Measurements from ENCODE around the gene FST. TPM values are rescaled to one million over a fixed set of nuclear protein-coding genes. Genes with fewer than 3 reads are reported as not detected.

Gene FST
- total RNA-seq, 2 experiments from 2014 or later = 0.16 to 0.43 TPM

DNA sequence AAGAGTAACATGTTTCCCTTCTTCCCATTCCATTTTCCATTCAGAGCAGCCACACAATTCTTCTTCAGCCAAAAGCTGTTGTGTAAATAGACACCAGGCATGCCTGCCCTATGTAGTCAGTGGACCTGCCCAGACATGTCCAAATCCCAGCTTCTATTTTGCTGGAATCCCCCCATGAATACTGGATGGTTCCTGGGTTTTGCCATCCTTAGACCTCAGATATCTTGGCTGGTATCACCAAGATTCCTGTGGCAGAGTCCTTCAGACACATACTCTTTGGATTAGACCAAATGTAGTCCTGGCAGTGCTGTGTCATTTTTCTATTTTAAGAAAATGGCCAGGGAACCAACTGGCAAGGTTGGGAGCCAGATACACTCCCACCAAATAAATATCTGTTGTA lies 10.3 kb downstream of the FST start:
- TF ChIP-seq, protein P1, sequence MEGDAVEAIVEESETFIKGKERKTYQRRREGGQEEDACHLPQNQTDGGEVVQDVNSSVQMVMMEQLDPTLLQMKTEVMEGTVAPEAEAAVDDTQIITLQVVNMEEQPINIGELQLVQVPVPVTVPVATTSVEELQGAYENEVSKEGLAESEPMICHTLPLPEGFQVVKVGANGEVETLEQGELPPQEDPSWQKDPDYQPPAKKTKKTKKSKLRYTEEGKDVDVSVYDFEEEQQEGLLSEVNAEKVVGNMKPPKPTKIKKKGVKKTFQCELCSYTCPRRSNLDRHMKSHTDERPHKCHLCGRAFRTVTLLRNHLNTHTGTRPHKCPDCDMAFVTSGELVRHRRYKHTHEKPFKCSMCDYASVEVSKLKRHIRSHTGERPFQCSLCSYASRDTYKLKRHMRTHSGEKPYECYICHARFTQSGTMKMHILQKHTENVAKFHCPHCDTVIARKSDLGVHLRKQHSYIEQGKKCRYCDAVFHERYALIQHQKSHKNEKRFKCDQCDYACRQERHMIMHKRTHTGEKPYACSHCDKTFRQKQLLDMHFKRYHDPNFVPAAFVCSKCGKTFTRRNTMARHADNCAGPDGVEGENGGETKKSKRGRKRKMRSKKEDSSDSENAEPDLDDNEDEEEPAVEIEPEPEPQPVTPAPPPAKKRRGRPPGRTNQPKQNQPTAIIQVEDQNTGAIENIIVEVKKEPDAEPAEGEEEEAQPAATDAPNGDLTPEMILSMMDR (IDR thresholded peaks at IDR 0.05) = no peak
- ATAC-seq (no peak), DNase-seq (no peak)
- ChIA-PET CTCF (interaction anchor here (1.5 kb wide), 1 partner anchor 13 kb away, joined by 3 read pairs; no protein-coding TSS in a partner anchor), POLR2A (no interaction called here)
- no peaks in the 10 kb centered on the region for H3K4me1 Mint-ChIP-seq (ENCODE audit: low read depth)
- intact Hi-C loops (cut with micrococcal nuclease) = no loop called here
- no peaks in the 10 kb centered on the region for H3K9me3 Mint-ChIP-seq
- no peak overlapping the region for H3K4me3 Mint-ChIP-seq
- no peaks in the 10 kb centered on the region for H3K36me3 Mint-ChIP-seq (ENCODE audit: low read depth)
- H3K27ac Mint-ChIP-seq = no peak overlapping the region
- peaks cover 35% of the 10 kb centered on the region for H3K27me3 Mint-ChIP-seq

- ChIA-PET CTCF (no interaction called here), POLR2A (no interaction called here)
- no peak overlapping the region for H3K4me3 Mint-ChIP-seq
- H3K9me3 Mint-ChIP-seq = no peaks in the 10 kb centered on the region
- no peak for DNase-seq
- peaks cover 23% of the 10 kb centered on the region for H3K27me3 Mint-ChIP-seq
- H3K4me1 Mint-ChIP-seq (ENCODE audit: low read depth) = no peaks in the 10 kb centered on the region
- H3K27ac Mint-ChIP-seq = no peak overlapping the region
- ATAC-seq = no peak
- no peaks in the 10 kb centered on the region for H3K36me3 Mint-ChIP-seq (ENCODE audit: low read depth)
- TF ChIP-seq, protein P1 (IDR thresholded peaks at IDR 0.05) = no peak
- intact Hi-C loops (cut with micrococcal nuclease) = no loop called here
Measured at GRCh38 chr5:53501054-53501453, 20.6 kb downstream of the FST start.

DNA sequence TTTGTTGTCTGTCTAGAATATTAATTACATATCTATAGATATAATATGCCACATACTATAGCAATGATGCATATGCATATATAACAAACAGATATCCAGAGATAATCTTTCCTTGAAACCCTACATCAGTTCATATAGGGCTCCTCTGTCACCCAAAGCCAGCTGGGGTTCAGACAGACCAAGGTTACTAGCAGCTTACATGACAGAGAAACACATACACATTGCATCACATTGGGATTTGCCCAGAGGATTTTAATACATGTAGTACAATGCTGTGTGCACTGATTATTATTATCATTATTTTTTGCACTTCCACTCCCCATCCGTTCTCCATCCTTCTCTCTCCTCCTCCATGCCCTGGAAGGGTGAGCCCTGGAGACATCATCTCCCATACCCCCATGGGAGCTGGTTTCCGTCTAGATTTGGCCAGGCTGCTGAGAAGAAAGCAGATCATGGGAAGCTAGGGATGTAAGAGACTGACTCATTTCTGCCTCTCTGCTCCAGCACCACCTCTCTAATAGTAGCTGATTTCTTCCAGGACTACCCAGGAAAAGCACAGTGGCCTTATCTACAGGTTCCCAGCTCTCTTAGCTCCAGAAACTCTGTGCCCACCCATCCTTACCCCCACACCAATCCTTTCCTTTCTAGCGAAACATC lies 23.3 kb downstream of the FST start:
- H3K9me3 Mint-ChIP-seq = peaks cover 3% of the 10 kb centered on the region
- POLR2A ChIA-PET = no interaction called here
- ATAC-seq (no peak), DNase-seq (no peak)
- H3K27ac Mint-ChIP-seq = no peak overlapping the region
- no peaks in the 10 kb centered on the region for H3K4me1 Mint-ChIP-seq (ENCODE audit: low read depth)
- no peaks in the 10 kb centered on the region for H3K36me3 Mint-ChIP-seq (ENCODE audit: low read depth)
- intact Hi-C loops (cut with micrococcal nuclease) = no loop called here
- H3K27me3 Mint-ChIP-seq = peaks cover 17% of the 10 kb centered on the region
- CTCF ChIA-PET = no interaction called here
- TF ChIP-seq, protein P1 (IDR thresholded peaks at IDR 0.05) = no peak
- H3K4me3 Mint-ChIP-seq = no peak overlapping the region

DNA sequence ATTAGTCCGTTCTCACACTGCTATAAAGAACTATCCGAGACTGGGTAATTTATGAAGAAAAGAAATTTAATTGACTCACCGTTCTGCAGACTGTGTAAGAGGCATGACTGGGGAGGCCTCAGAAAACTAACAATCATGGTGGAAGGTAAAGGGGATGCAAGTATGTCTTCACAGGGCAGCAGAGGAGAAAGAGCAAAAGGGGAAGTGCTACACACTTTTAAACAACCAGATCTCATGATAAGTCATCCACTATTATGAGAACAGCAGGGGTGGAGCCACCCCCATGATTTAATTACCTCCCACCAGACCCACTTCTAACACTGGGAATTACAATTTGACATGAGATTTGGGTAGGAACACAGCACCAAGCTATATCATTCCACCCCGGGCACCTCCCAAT lies 26.6 kb downstream of the FST start:
- ATAC-seq = no peak
- TF ChIP-seq, protein P1 (IDR thresholded peaks at IDR 0.05) = no peak
- intact Hi-C loops (cut with micrococcal nuclease) = no loop called here
- POLR2A ChIA-PET = no interaction called here
- H3K4me1 Mint-ChIP-seq (ENCODE audit: low read depth) = no peaks in the 10 kb centered on the region
- DNase-seq = no peak
- no peak overlapping the region for H3K4me3 Mint-ChIP-seq
- CTCF ChIA-PET = no interaction called here
- H3K27me3 Mint-ChIP-seq = peaks cover 13% of the 10 kb centered on the region
- H3K36me3 Mint-ChIP-seq (ENCODE audit: low read depth) = no peaks in the 10 kb centered on the region
- H3K27ac Mint-ChIP-seq = no peak overlapping the region
- peaks cover 12% of the 10 kb centered on the region for H3K9me3 Mint-ChIP-seq

GRCh38 chr5:53508125-53508524 lies 27.7 kb downstream of the FST start:
- no peaks in the 10 kb centered on the region for H3K4me1 Mint-ChIP-seq (ENCODE audit: low read depth)
- ChIA-PET CTCF (no interaction called here), POLR2A (no interaction called here)
- H3K4me3 Mint-ChIP-seq = no peak overlapping the region
- H3K27me3 Mint-ChIP-seq = peaks cover 6% of the 10 kb centered on the region
- peaks cover 12% of the 10 kb centered on the region for H3K9me3 Mint-ChIP-seq
- ATAC-seq = no peak
- TF ChIP-seq, protein P1 (IDR thresholded peaks at IDR 0.05) = no peak
- intact Hi-C loops (cut with micrococcal nuclease) = no loop called here
- no peak overlapping the region for H3K27ac Mint-ChIP-seq
- DNase-seq = no peak
- H3K36me3 Mint-ChIP-seq (ENCODE audit: low read depth) = no peaks in the 10 kb centered on the region
